RWPE2 (cell line): ENCODE data around the gene TMEM203.
A peak's percentile ranks its signal among the peaks of the same experiment; 100 is the strongest.

Source experiments
- ATAC-seq: fragments of 200-7000 bp; cut with Tn5 transposase; 3 replicates; pipeline ENCODE4 v1.9.1; 2021; ENCODE audit warnings: low read depth
- DNase-seq: peaks from one replicate; pipeline ENCODE4 v3.0.0-alpha.2; 2020; ENCODE audit warnings: low spot score
- H3K27ac ChIP-seq: fragments of 450-650 bp; 2 replicates; pipeline ENCODE4 v1.5.1; 2017; ENCODE audit warnings: mild to moderate bottlenecking; ENCODE audit not compliant: poor library complexity, severe bottlenecking
- H3K27me3 ChIP-seq: fragments of 250-450 bp; sonication (Bioruptor Pico); 2 replicates; pipeline ENCODE4 v1.5.1; 2021; ENCODE audit warnings: mild to moderate bottlenecking, moderate library complexity; ENCODE audit not compliant: insufficient read depth, poor library complexity, severe bottlenecking
- H3K36me3 ChIP-seq: fragments of 250-450 bp; sonication (Bioruptor Pico); 2 replicates; pipeline ENCODE4 v1.5.1; 2020; ENCODE audit warnings: low read depth, mild to moderate bottlenecking, moderate library complexity
- H3K4me1 ChIP-seq: fragments of 250-450 bp; sonication (Bioruptor Pico); 2 replicates; pipeline ENCODE4 v1.5.1; 2021; ENCODE audit warnings: mild to moderate bottlenecking, moderate library complexity; ENCODE audit not compliant: insufficient read depth, poor library complexity, severe bottlenecking
- H3K4me3 ChIP-seq: fragments of 250-450 bp; sonication (Bioruptor Pico); 2 replicates; pipeline ENCODE4 v1.5.1; 2021; ENCODE audit warnings: mild to moderate bottlenecking, moderate library complexity; ENCODE audit not compliant: severe bottlenecking
- H3K9me3 ChIP-seq: fragments of 250-450 bp; sonication (Bioruptor Pico); 2 replicates; pipeline ENCODE4 v1.5.1; 2021; ENCODE audit warnings: mild to moderate bottlenecking, moderate library complexity; ENCODE audit not compliant: severe bottlenecking
- CTCF ChIP-seq: fragments of 450-650 bp; IDR thresholded peaks from one replicate; pipeline ENCODE4 v1.5.1; 2017; ENCODE audit warnings: mild to moderate bottlenecking, moderate library complexity; ENCODE audit not compliant: poor library complexity, severe bottlenecking

TMEM203 gene

GRCh38 chr9:137212520-137212919 lies 7.1 kb upstream of the TMEM203 start:
- TF ChIP-seq CTCF: no peak
- no peak overlapping the region for H3K4me3 ChIP-seq
- ATAC-seq: no peak

DNA sequence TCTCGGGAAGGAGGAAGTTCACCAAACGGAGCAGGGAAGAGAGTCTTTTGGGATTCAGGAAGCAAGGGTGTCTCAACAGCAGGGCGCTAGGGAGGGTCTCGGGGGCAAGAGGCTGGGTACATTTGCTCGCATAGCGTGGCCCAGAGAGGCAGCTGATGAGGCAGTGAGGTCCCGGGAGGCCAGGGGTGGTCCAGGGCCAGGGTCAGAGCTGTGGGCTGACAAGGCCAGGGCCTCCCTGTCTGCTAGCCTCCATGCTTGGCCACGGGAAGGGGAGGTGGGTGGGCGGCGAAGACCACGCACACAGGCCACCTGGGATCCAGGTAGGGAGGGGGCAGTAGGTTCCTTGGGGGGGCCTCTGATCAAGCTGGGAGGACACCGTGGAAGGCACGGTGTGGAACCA lies 6.1 kb upstream of the TMEM203 start:
- no peak for ATAC-seq
- no peak overlapping the region for H3K27ac ChIP-seq
- no peaks in the 10 kb centered on the region for H3K9me3 ChIP-seq
- peaks cover 2% of the 10 kb centered on the region for H3K4me1 ChIP-seq
- no peak overlapping the region for H3K4me3 ChIP-seq
- TF ChIP-seq CTCF: no peak
- peaks cover 10% of the 10 kb centered on the region; the same call in 1 of the 2 replicates for H3K36me3 ChIP-seq
- DNase-seq: no peak
- no peaks in the 10 kb centered on the region for H3K27me3 ChIP-seq

More at GRCh38 chr9:137212520-137212919, 7.1 kb upstream of the TMEM203 start:
- DNase-seq: no peak
- no peak overlapping the region for H3K27ac ChIP-seq
- no peaks in the 10 kb centered on the region for H3K27me3 ChIP-seq
- no peaks in the 10 kb centered on the region for H3K9me3 ChIP-seq
- H3K36me3 ChIP-seq: peaks cover 10% of the 10 kb centered on the region; the same call in 1 of the 2 replicates
- H3K4me1 ChIP-seq: no peaks in the 10 kb centered on the region

DNA sequence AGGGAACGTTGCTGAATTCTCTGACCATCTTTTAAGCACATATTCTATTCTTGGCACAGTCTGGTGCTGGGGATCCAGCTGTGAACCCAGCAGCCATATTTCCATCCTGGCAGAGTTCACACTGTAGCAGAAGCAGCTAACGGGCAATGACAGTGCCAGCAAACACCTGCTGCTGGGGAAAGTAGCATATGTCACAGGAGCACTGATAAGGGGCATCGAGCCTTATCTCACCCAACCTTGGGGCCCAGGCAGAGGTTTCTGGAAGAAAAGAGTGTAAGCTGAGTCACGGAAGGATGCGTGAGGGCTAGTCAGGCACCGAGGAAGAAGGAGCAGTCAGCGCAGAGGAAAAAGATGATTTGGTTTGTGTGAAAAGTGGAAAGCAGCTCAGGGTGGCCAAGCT lies 1.2 kb upstream of the TMEM203 start:
- H3K27me3 ChIP-seq: no peaks in the 10 kb centered on the region
- no peak overlapping the region for H3K27ac ChIP-seq
- H3K9me3 ChIP-seq: no peaks in the 10 kb centered on the region
- ATAC-seq (no peak), DNase-seq (no peak)
- peaks cover 15% of the 10 kb centered on the region; the same call in 1 of the 2 replicates for H3K36me3 ChIP-seq
- no peak for TF ChIP-seq CTCF
- H3K4me3 ChIP-seq: peak overlapping the region; percentile 91
- H3K4me1 ChIP-seq: peaks cover 11% of the 10 kb centered on the region

- ATAC-seq (no peak), DNase-seq (no peak)
- Histone ChIP-seq H3K4me1 (peaks cover 11% of the 10 kb centered on the region), H3K27ac (peak overlapping the region; percentile 41), H3K4me3 (peak overlapping the region; percentile 91), H3K9me3 (no peaks in the 10 kb centered on the region), H3K27me3 (no peaks in the 10 kb centered on the region), H3K36me3 (peaks cover 11% of the 10 kb centered on the region; the same call in 1 of the 2 replicates)
- TF ChIP-seq CTCF: no peak
These were observed 720 bp downstream of the TMEM203 start for GRCh38 chr9:137204731-137205125.

DNA sequence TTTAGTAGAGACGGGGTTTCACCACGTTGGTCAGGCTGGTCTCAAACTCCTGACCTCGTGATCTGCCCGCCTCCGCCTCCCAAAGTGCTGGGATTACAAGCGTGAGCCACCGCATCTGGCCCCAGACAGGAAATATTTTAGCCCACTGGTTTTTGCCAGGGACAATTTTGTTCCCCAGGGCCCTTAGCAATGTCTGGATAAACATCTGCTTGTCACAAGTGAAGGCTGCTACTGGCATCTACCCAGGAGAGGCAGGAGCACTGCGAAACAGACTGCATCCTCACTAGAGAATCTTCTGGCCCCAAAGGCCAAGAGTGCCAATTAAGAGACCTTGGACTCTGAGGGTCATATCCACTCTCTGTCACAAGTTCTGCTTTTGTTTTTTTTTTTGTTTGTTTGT lies 2.5 kb downstream of the TMEM203 start:
- DNase-seq (no peak), ATAC-seq (no peak)
- H3K27ac ChIP-seq: no peak overlapping the region
- H3K9me3 ChIP-seq: no peaks in the 10 kb centered on the region
- peaks cover 8% of the 10 kb centered on the region; the same call in 1 of the 2 replicates for H3K36me3 ChIP-seq
- H3K27me3 ChIP-seq: no peaks in the 10 kb centered on the region
- peaks cover 17% of the 10 kb centered on the region for H3K4me1 ChIP-seq
- no peak overlapping the region for H3K4me3 ChIP-seq
- no peak for TF ChIP-seq CTCF
